HepG2 (cell line): Measurements from ENCODE around the gene DPP7. TPM values are rescaled to one million over a fixed set of nuclear protein-coding genes. Genes with fewer than 3 reads are reported as not detected.
A peak's percentile ranks its signal among the peaks of the same experiment; 100 is the strongest.

Experiments used
- BCL3 ChIP-seq: sonication (generic); formaldehyde crosslinking; IDR thresholded peaks from 2 replicates; pipeline ENCODE4 v1.5.1; 2020; ENCODE audit warnings: mild to moderate bottlenecking, missing genetic modification reagents, moderate library complexity
- BCLAF1 ChIP-seq: fragments of 450-650 bp; IDR thresholded peaks from 2 replicates; pipeline ENCODE4 v1.6.1; 2017; ENCODE audit warnings: mild to moderate bottlenecking
- FOXC1 ChIP-seq: sonication (generic); formaldehyde crosslinking; IDR thresholded peaks from 2 replicates; pipeline ENCODE4 v1.8.0; 2022; ENCODE audit warnings: mild to moderate bottlenecking, missing genetic modification reagents, borderline replicate concordance
- MYC ChIP-seq: sonication (generic); formaldehyde crosslinking; IDR thresholded peaks from 2 replicates; pipeline ENCODE4 v1.9.0; 2021; ENCODE audit warnings: missing genetic modification reagents, borderline replicate concordance
- REST ChIP-seq, 2 experiments: IDR thresholded peaks; 2 replicates each; pipeline ENCODE4 v1.6.1; 2011 to 2012; ENCODE audit warnings: low read length in 2 of 2, borderline replicate concordance in 1 of 2, low read depth in 1 of 2, mild to moderate bottlenecking in 1 of 2, moderate library complexity in 1 of 2
- SP4 ChIP-seq: sonication (generic); formaldehyde crosslinking; IDR thresholded peaks from 2 replicates; pipeline ENCODE4 v1.8.1; 2023; ENCODE audit warnings: mild to moderate bottlenecking, missing genetic modification reagents
- SP5 ChIP-seq: IDR thresholded peaks from 2 replicates; pipeline ENCODE4 v1.6.1; 2016; ENCODE audit warnings: low read depth, borderline replicate concordance
- ZBTB34 ChIP-seq: sonication (generic); formaldehyde crosslinking; IDR thresholded peaks from 2 replicates; pipeline ENCODE4 v1.8.0; 2022; ENCODE audit warnings: mild to moderate bottlenecking, missing genetic modification reagents
- ZBTB46 ChIP-seq: sonication (generic); formaldehyde crosslinking; IDR thresholded peaks from 2 replicates; pipeline ENCODE4 v1.4.0; 2020; ENCODE audit warnings: mild to moderate bottlenecking, missing genetic modification reagents, borderline replicate concordance
- ZMYM3 ChIP-seq: sonication (generic); formaldehyde crosslinking; IDR thresholded peaks from 2 replicates; pipeline ENCODE4 v1.5.1; 2020; ENCODE audit warnings: mild to moderate bottlenecking, missing genetic modification reagents
- ZNF274 ChIP-seq: sonication (generic); formaldehyde crosslinking; IDR thresholded peaks from 2 replicates; pipeline ENCODE4 v1.5.1; 2020; ENCODE audit warnings: mild to moderate bottlenecking, missing genetic modification reagents
- ZNF276 ChIP-seq: sonication (generic); formaldehyde crosslinking; IDR thresholded peaks from 2 replicates; pipeline ENCODE4 v1.4.0; 2020; ENCODE audit warnings: mild to moderate bottlenecking, low read depth, missing genetic modification reagents
- ZNF496 ChIP-seq: sonication (generic); formaldehyde crosslinking; IDR thresholded peaks from 2 replicates; pipeline ENCODE4 v1.8.1; 2023; ENCODE audit warnings: mild to moderate bottlenecking, moderate library complexity, missing genetic modification reagents; ENCODE audit not compliant: insufficient replicate concordance
- ZNF790 ChIP-seq: sonication (generic); formaldehyde crosslinking; IDR thresholded peaks from 2 replicates; pipeline ENCODE4 v1.8.0; 2022; ENCODE audit warnings: missing genetic modification reagents, mild to moderate bottlenecking, borderline replicate concordance
- polyA plus RNA-seq, 8 experiments: library from polyadenylated mRNA; depleted of rRNA in 3 of 8; stranded (reverse) in 7 of 8; unstranded in 1 of 8; fragments of >200 nt; fragmentation: Illumina TruSeq in 4 of 8; extraction: Trizol in 4 of 8; gene quantifications; 2 replicates each; pipeline versions ENCODE4 v1.2.1 to v1.2.3, GENCODE V29; 2011 to 2016; ENCODE audit warnings: low read depth in 4 of 8, missing spikeins in 1 of 8, mixed read lengths in 1 of 8; ENCODE audit not compliant: insufficient read depth in 1 of 8
- total RNA-seq, 5 experiments: library from RNA; depleted of rRNA; stranded (reverse); fragments of >200 nt; fragmentation: Illumina TruSeq; extraction: Trizol; gene quantifications; 2 replicates each; pipeline ENCODE4 v1.2.3, GENCODE V29; 2016; ENCODE audit warnings: low read depth in 1 of 5

DPP7 gene
- total and polyA plus RNA-seq, 2 of the 13 experiments (the other 11 are each of a cell fraction or from before 2014, with no cell fraction given), result 1.2 to 4.5 TPM

- TF ChIP-seq ZNF276 (CRISPR knock-in tag), result no peak
- peak; percentile 86 for TF ChIP-seq FOXC1 (CRISPR knock-in tag)
- TF ChIP-seq ZNF274 (CRISPR knock-in tag), result peak; percentile 37; the same call in 1 of the 2 replicates
- 0 out of 2 replicates have a peak, but pooled peaks have one; percentile 32 for TF ChIP-seq SP5 (CRISPR knock-in tag)
- peak; percentile 68; the same call in 1 of the 2 replicates for TF ChIP-seq MYC (CRISPR knock-in tag)
- TF ChIP-seq ZBTB46, result no peak
- TF ChIP-seq ZMYM3 (CRISPR knock-in tag), result peak; percentile 52
- no peak for TF ChIP-seq BCLAF1
- TF ChIP-seq SP4 (CRISPR knock-in tag), result peak; percentile 73; the same call in 1 of the 2 replicates
- TF ChIP-seq BCL3, result peak; percentile 61
- 0 out of 2 replicates have a peak, but pooled peaks have one; percentile 19 for TF ChIP-seq ZNF790 (CRISPR knock-in tag)
- peak; percentile 59; the same call in 1 of the 2 replicates for TF ChIP-seq ZBTB34
- no peak for TF ChIP-seq ZNF496 (CRISPR knock-in tag)
- TF ChIP-seq REST (IDR thresholded peaks at IDR 0.05; ENCODE audit: borderline replicate concordance in 1 of 2, low read depth in 1 of 2, low read length in 2 of 2), result 0 out of 4 replicates have a peak, but pooled peaks of 1 of the 2 experiments have one; percentile 29
Measured at GRCh38 chr9:137067860-137068538, 46.5 kb downstream of the DPP7 start (continued).
